CD4-positive, alpha-beta T cell (primary cell): ENCODE results near the gene TOE1. TPM values are rescaled to one million over a fixed set of nuclear protein-coding genes. Genes with fewer than 3 reads are reported as not detected.

ENCODE experiments used
- ATAC-seq: fragments of 200-7000 bp; cut with Tn5 transposase; one replicate; pipeline ENCODE4 v1.10.0; 2022; ENCODE audit warnings: mild to moderate bottlenecking; ENCODE audit not compliant: poor library complexity
- CTCF ChIA-PET: fragments of 350-600 bp; sonication (Branson Sonifier 250); formaldehyde crosslinking; loops from one replicate; lab custom pipeline; 2021; ENCODE audit warnings: antibody characterized with exemption, inconsistent platforms; lab: Charles Lee
- POLR2A ChIA-PET: fragments of 350-600 bp; sonication (Branson Sonifier 250); formaldehyde crosslinking; loops from one replicate; lab custom pipeline; 2021; ENCODE audit warnings: antibody characterized with exemption, inconsistent platforms; lab: Charles Lee
- DNase-seq, 14 experiments: peaks; one replicate each; pipeline ENCODE4 v3.0.0-alpha.2; 2013 to 2020; ENCODE audit warnings: mixed read lengths in 2 of 14
- H3K27ac ChIP-seq, 2 donors: one replicate each; pipeline versions ENCODE4 v1.5.1 to v1.7.0; 2013; ENCODE audit warnings: low read length in 2 of 2, low read depth in 1 of 2, mild to moderate bottlenecking in 1 of 2
- H3K27me3 ChIP-seq, 2 experiments: 1 replicate in 1 of 2; 2 replicates in 1 of 2; pipeline versions ENCODE4 v1.6.1 to v1.7.0; 2013; ENCODE audit warnings: low read length in 2 of 2, control low read depth in 1 of 2, mild to moderate bottlenecking in 1 of 2, moderate library complexity in 1 of 2; ENCODE audit not compliant: insufficient read depth in 2 of 2, control insufficient read depth in 1 of 2
- H3K36me3 ChIP-seq: one replicate; pipeline ENCODE4 v1.6.1; 2013; ENCODE audit warnings: low read length, control low read depth; ENCODE audit not compliant: insufficient read depth
- H3K4me1 ChIP-seq: one replicate; pipeline ENCODE4 v1.6.1; 2013; ENCODE audit warnings: low read length, control low read depth; ENCODE audit not compliant: insufficient read depth
- H3K4me3 ChIP-seq: one replicate; pipeline ENCODE4 v1.5.1; 2013; ENCODE audit warnings: mild to moderate bottlenecking, low read length, moderate library complexity
- H3K9me3 ChIP-seq, 2 experiments: 1 replicate in 1 of 2; 2 replicates in 1 of 2; pipeline versions ENCODE4 v1.6.1 to v1.7.0; 2013; ENCODE audit warnings: low read length in 2 of 2, mild to moderate bottlenecking in 2 of 2, control low read depth in 1 of 2, moderate library complexity in 1 of 2; ENCODE audit not compliant: control insufficient read depth in 1 of 2, insufficient read depth in 1 of 2
- H3K27ac Mint-ChIP-seq: one replicate; pipeline ENCODE4 v1.8.0; 2020; ENCODE audit warnings: mixed read lengths
- H3K27me3 Mint-ChIP-seq: one replicate; pipeline ENCODE4 v1.8.0; 2021; ENCODE audit warnings: mixed read lengths
- H3K36me3 Mint-ChIP-seq: one replicate; pipeline ENCODE4 v1.8.0; 2021; ENCODE audit warnings: low read depth, mixed read lengths
- H3K4me1 Mint-ChIP-seq: one replicate; pipeline ENCODE4 v1.8.0; 2021; ENCODE audit warnings: low read depth, mixed read lengths
- H3K4me3 Mint-ChIP-seq: one replicate; pipeline ENCODE4 v1.8.0; 2020; ENCODE audit warnings: mild to moderate bottlenecking, mixed read lengths
- H3K9me3 Mint-ChIP-seq: one replicate; pipeline ENCODE4 v1.8.0; 2020; ENCODE audit warnings: mixed read lengths
- intact Hi-C, 2 experiments: fragments of 100-400 bp; cut with DNase I in 1 of 2; cut with micrococcal nuclease in 1 of 2; formaldehyde crosslinking; loops; one replicate each; pipeline versions ENCODE4 v1.15.1 to v1.9.0; 2023 to 2025; cut with DNase I, micrococcal nuclease
- total RNA-seq, 174 experiments: library from RNA in 2 of 174; stranded (reverse) in 2 of 174; gene quantifications; one replicate each; pipeline ENCODE4 v1.2.3 and lab custom pipeline; 2021 to 2026
- TF ChIP-seq, protein P1 (sequence below): fragments of 200-600 bp; IDR thresholded peaks from one replicate; pipeline ENCODE4 v1.8.0; 2022; ENCODE audit warnings: antibody characterized with exemption, mild to moderate bottlenecking

TOE1 gene
- total RNA-seq, 2 experiments from 2014 or later: 44.5 to 46.2 TPM

DNA sequence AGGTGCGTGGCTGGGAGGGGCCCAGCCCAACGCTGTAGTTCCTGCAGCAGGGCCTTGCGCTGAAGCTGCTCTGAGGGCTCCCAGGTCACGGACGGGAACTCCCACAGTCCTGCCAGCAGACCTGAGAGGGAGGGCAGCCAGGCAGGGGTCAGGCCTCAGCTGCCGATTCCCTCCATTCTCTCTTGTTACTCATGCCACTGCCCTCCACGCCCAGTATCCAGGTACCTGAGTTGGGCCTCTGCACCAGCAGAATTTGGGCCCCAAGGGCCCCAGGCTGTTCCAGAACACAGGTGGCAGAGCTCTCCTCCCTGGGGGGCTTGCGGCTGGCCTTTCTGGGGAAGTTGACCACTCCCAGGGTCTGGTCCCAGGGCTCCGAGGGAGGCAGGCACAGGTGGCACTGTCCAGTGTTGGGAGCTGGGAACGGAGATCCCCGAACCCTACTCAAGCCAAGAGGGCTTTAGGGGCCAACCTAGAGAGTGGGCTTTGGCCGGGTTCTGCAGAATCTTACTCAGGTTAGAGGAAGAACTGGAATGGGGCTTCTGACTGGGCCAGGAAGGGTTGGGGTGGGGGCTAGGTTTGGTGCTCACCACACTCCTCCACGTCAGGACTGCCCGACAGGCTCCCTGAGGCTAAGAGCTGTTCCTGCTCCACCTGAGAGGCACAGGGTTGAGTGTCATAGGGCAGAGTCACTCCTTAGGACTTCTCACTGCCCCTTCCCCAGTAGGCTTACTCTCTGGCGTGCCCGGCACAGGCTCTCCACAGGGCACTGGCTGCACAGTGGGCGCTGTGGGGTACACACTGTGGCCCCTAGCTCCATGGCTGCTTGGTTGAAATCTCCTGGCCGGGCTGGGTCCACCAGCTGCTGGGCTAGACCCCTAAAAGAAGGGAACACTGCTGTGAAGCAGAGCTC, 8.3 kb upstream of the TOE1 start:
- TF ChIP-seq, protein P1, sequence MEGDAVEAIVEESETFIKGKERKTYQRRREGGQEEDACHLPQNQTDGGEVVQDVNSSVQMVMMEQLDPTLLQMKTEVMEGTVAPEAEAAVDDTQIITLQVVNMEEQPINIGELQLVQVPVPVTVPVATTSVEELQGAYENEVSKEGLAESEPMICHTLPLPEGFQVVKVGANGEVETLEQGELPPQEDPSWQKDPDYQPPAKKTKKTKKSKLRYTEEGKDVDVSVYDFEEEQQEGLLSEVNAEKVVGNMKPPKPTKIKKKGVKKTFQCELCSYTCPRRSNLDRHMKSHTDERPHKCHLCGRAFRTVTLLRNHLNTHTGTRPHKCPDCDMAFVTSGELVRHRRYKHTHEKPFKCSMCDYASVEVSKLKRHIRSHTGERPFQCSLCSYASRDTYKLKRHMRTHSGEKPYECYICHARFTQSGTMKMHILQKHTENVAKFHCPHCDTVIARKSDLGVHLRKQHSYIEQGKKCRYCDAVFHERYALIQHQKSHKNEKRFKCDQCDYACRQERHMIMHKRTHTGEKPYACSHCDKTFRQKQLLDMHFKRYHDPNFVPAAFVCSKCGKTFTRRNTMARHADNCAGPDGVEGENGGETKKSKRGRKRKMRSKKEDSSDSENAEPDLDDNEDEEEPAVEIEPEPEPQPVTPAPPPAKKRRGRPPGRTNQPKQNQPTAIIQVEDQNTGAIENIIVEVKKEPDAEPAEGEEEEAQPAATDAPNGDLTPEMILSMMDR: no peak
- peaks cover 46% of the 10 kb centered on the region for H3K36me3 Mint-ChIP-seq
- H3K4me1 ChIP-seq: peaks cover 22% of the 10 kb centered on the region
- CTCF ChIA-PET: no interaction called here
- intact Hi-C loops: no loop called here
- H3K4me3 ChIP-seq: no peak overlapping the region
- H3K9me3 ChIP-seq: no peaks in the 10 kb centered on the region
- peaks cover 33% of the 10 kb centered on the region for H3K36me3 ChIP-seq
- H3K4me1 Mint-ChIP-seq: peaks cover 23% of the 10 kb centered on the region
- ATAC-seq (no peak), DNase-seq (no peak)
- no peaks in the 10 kb centered on the region for H3K27me3 Mint-ChIP-seq
- no peak overlapping the region for H3K4me3 Mint-ChIP-seq
- no peak overlapping the region for H3K27ac Mint-ChIP-seq
- H3K9me3 Mint-ChIP-seq: no peaks in the 10 kb centered on the region
- peaks cover 0 to 2% of the 10 kb centered on the region in 2 experiments for H3K27me3 ChIP-seq
- POLR2A ChIA-PET: interaction anchor here (1.8 kb wide), 1 partner anchor 8 kb away, joined by 8 read pairs; the partner anchor contains the start of genes MUTYH and TOE1
- H3K27ac ChIP-seq: no peak overlapping the region

GRCh38 chr1:45332346-45332720, 7.6 kb upstream of the TOE1 start:
- Histone ChIP-seq H3K4me3 (no peak overlapping the region), H3K36me3 (peaks cover 33% of the 10 kb centered on the region), H3K9me3 (no peaks in the 10 kb centered on the region), H3K27ac (no peak overlapping the region), H3K4me1 (peaks cover 16% of the 10 kb centered on the region), H3K27me3 (peaks cover 0 to 1% of the 10 kb centered on the region in 2 experiments)
- no peak overlapping the region for H3K4me3 Mint-ChIP-seq
- H3K36me3 Mint-ChIP-seq: peaks cover 46% of the 10 kb centered on the region
- DNase-seq (no peak), ATAC-seq (no peak)
- peaks cover 23% of the 10 kb centered on the region for H3K4me1 Mint-ChIP-seq
- no peaks in the 10 kb centered on the region for H3K27me3 Mint-ChIP-seq
- no peak overlapping the region for H3K27ac Mint-ChIP-seq
- H3K9me3 Mint-ChIP-seq: no peaks in the 10 kb centered on the region
- ChIA-PET CTCF (no interaction called here), POLR2A (interaction anchor here (1.8 kb wide), 1 partner anchor 8 kb away, joined by 8 read pairs; the partner anchor contains the start of genes MUTYH and TOE1)
- TF ChIP-seq, protein P1: no peak
- intact Hi-C loops: no loop called here

DNA sequence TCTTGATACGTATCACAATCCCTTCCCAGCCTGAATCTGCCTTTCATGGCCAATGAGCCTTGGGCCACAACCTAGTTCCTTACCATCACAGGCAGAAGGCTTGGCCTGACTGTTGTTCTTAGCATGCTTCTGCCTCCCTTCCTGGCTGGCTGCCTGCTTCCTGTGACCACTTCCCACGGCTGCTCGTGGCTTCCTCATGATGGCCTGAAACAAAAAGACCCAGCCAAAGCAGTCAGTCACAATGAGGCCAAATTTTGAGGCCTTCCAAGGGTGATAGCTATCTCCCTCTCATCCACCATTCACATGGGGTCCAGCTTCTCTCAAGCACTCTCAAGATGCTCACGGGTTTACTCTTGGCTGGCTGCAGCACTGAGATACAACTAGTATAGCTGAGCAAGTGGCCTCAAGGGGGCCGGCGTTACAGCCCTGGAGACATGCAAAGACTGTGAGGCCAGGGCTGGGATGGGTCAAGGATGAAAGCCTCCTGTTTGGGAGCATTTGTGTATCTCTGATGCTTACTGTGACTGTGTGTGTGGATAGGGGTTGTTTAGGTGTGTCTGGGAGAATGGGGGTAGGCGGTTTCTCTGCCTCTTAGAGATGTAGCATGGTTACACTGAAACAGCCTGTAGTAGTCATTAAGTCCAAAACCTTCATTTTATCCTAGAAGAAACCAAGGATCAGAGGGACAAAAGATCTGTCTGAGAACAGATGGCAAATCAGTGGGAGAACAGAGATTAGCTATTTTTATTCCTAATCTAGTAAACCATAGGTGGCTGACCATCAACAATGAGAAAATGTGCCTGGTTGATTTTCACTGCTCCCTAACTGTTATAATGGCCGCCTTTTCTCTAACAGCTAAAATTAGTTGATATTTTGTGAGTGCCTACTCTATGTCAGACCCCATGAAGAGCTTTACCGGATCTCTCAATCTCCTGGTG, 5.4 kb upstream of the TOE1 start:
- Mint-ChIP-seq H3K27me3 (no peaks in the 10 kb centered on the region), H3K9me3 (no peaks in the 10 kb centered on the region), H3K27ac (peak overlapping the region; percentile 47), H3K36me3 (peaks cover 45% of the 10 kb centered on the region), H3K4me3 (no peak overlapping the region), H3K4me1 (peaks cover 36% of the 10 kb centered on the region)
- no peak overlapping the region for H3K27ac ChIP-seq
- TF ChIP-seq, protein P1: no peak
- ChIA-PET POLR2A (interaction anchor here (1.1 kb wide), 1 partner anchor 323 kb away, joined by 3 read pairs; the partner anchor contains the start of gene HECTD3), CTCF (interaction anchor here (0.8 kb wide), 1 partner anchor 11 kb away, joined by 3 read pairs; no protein-coding TSS in a partner anchor)
- ATAC-seq (no peak), DNase-seq (no peak)
- no peaks in the 10 kb centered on the region for H3K27me3 ChIP-seq
- H3K36me3 ChIP-seq: peaks cover 33% of the 10 kb centered on the region
- peaks cover 20% of the 10 kb centered on the region for H3K4me1 ChIP-seq
- intact Hi-C loops: no loop called here
- H3K9me3 ChIP-seq: no peaks in the 10 kb centered on the region
- no peak overlapping the region for H3K4me3 ChIP-seq
